Endometrium (tissue), 2 donors: ENCODE data around the gene TMTC2.
A peak's percentile ranks its signal among the peaks of the same experiment; 100 is the strongest.
"Not testable (repeated sequence)": the region's sequence is repeated elsewhere in the genome, so short reads cannot be mapped to it uniquely, and the experiment has no call there.

Experiments used
- FAIRE-seq: peaks from 2 replicates; lab custom pipeline; 2012; peaks lifted over from hg19 to GRCh38; lab: Jason Lieb, UNC
- donor health status: control.
- donor health status: control.

Gene TMTC2

DNA sequence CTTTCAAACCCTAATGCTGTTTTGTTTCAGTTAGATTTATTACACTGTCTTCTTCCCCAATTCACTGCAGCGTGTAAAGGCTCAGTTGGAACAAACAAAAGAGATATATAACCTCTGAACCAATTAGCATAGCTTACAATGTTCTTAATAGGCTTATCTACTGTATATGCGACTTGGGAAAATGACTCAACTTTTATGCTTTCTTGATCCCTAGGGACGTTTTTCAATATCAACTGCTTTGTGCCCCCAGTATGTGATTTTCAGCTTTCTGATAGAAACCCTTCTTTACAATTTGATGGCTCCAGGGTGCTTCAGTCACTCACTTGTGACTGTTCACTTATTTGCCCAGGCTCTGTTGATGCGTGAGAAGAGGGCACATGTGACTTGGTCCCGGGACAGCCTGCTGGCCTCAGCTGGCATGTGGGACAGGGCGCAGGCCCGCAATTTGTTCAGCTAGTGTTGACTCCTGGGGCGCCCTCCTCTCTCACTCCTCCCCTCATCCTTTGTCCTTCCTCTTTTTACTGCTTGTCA is 107.1 kb downstream of the TMTC2 start:
- no peak for FAIRE-seq

DNA sequence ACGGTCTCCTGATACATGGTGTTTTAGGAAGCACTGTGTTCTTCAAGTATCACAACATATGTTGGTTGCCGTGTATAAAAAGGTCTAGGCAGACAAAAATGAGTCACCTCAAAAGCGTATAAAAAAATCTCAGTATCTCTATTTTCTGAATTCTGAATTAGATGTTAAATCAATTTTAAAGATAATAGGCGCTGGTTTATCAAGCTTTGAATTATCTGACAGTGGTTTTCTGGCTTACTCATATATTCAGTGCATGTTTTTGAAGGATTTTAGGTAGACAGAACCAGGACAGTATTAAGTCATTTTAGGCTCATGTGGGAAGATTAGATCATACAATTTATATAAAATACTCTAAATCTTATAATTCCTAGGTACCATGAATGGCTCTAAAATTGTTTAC is 110.8 kb downstream of the TMTC2 start:
- no peak for FAIRE-seq

DNA sequence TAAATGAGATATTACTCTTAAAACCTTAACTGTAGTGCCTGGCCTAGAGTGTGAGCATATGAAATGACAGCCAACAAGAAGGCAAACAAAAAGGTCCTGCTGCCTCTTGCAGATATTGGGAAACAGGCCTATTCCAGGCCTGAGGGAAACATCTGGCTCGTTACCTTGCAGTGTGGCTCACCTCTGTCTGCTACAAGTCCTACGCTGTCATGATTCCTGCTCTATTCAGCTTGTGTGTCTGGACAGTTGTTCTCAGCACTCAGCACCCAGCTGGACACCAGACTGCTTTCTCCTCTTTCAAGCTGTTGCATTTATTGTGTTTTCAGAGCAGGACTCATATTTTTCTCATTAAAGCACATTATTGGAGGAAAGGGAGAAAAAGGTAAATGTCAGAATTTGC is 113.5 kb downstream of the TMTC2 start:
- no peak for FAIRE-seq

DNA sequence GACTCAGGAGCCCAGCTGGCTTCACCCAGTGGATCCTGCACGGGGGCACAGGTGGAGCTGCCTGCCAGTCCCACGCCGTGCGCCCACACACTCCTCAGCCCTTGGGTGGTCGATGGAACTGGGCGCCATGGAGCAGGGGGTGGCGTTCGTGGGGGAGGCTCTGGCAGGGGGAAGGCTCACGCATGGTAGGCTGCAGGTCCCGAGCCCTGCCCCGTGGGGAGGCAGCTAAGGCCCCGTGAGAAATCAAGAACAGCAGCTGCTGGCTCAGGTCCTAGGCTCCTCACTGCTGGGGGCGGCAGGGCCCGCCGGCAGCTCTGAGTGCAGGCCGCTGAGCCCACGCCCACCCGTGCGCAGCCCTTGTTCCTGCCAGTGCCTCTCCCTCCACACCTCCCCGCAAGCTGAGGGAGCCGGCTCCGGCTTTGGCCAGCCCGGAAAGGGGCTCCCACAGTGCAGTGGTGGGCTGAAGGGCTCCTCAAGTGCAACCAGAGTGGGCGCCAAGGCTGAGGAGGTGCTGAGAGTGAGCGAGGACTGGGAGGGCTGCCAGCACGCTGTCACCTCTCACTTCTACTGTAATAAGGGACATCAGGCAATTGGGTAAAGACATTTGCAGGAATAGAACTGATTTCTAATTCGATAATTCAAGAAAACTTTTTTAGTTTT is 115.4 kb downstream of the TMTC2 start:
- no peak for FAIRE-seq

DNA sequence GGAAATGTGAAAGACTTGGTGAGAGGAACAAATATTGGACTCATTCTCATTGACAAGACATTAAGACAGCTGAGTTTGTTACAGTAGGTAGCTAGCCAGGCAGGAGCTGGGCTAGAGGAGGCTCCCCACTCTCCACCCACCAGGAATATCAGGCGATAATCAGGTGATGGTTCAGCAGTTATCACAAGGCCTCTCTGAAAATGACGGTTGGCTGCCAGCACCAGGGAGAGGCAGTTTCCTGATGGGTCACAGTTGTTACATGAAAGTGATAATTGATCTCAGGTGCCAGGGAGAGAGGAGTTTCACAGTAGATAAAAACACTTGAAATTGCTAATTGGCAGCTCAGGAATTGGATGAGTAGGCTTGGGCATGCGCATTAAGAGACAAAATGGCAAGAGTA is 116.5 kb downstream of the TMTC2 start:
- no peak for FAIRE-seq

DNA sequence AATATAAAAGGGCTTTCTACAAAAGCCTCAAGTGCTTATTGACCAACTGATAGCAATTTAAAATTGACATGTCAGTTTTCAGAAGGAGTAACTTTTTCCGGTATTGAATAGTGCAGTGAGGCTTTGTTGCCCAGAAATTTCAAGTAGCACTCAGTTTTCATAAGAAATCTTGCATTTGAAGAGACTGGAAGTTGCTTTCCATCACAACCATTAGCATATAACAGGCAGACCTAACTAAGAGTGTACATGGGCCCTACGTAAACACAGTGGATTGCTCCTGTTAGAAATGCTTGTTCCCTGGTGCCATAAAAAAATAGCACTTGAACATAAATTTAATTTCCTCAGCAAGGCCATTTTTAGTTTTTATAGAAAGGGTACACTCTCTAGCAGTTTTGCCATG is 117.9 kb downstream of the TMTC2 start:
- no peak for FAIRE-seq

DNA sequence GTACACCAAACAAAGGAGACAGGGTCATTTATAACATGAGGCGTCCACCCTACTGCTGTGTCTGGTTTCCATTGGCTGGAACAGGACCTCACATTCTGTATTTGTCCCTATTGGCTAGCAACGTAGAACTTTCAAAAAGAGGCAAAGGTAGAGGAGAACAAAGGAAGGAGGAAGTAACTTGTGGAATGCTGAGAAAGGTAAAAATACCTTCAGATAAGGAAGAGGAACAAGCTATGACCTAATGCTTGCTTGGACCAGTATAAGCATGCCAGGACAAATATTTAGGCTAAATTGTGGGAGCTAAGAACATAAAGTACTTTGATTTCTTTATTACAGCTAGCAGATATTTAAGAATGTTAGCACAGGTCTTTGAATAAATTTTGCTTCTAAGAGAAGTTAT is 118.3 kb downstream of the TMTC2 start:
- FAIRE-seq, result not testable (repeated sequence)

DNA sequence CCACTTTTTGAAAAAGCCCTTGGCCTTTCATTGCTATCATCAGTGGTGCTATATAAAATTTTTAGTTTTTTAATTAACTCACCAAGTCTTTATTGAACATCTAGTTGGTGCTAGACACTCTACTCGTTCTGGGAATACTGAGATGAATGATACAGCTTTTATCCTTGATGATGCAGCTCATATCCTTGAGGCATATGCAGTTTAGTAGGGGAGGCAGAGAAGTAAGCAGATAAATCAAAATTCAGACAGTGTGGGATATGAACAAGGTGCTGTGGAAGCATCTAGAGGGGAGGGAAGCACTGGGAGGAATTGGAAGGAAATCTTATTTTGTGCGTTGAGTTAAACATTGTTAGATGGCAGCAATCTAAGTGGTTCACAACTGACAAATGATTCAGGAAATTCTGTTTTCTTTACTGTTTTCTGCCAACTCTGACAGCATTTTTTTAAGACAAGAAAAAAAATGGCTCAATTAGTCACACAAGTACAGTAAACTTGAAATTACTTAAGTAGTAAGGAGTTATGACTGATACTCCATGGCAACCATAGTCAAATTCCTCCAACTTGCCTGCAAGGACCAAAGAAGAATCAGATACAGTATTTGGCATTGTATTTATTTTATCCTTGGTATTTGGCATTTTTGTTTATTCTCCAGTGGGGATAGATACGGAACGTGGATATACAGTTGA is 119.2 kb downstream of the TMTC2 start:
- FAIRE-seq, result no peak

DNA sequence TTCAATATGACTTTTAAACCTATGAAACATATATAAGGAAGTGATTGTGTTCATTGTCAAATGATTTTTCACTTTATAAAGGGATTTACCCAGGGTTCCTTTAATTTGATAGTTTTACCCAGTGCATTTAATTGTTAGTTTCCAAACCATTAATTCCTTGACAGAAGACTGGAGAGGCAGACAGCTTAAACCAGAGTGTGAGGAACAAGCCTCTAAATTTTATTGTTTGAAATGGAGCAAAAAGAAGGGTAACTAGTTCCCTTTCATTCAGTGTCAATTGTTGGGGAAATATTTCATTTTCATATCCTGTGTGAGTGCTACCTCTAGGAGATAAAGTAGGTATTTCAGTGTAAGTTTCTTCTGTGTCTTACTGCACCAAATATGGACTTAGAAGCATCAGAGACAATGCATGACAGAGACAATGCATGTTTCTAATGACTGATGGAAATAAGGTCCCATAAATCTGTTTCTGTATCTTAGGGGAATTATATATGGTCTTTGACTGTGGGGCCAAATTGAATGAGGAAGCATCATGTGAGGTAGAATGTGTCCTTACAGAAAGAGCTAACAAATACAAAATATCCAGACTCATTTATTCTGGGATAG is 120.5 kb downstream of the TMTC2 start:
- no peak for FAIRE-seq

DNA sequence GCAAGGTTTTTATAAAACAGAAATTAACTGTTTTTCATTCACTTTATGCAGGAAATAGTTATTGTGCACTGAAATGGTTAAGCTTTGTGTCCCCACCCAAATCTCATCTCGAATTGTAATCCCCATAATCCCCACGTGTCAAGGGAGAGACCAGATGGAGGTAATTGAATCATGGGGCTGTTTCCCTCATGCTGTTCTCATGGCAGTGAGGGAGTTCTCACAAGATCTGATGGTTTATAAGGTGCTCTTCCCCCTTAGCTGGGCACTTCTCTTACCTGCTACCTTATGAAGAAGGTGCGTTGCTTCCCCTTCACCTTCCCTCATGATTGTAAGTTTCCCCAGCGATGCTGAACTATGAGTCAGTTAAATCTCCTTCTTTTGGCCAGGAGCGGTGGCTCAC is 123.9 kb downstream of the TMTC2 start:
- FAIRE-seq, result no peak

DNA sequence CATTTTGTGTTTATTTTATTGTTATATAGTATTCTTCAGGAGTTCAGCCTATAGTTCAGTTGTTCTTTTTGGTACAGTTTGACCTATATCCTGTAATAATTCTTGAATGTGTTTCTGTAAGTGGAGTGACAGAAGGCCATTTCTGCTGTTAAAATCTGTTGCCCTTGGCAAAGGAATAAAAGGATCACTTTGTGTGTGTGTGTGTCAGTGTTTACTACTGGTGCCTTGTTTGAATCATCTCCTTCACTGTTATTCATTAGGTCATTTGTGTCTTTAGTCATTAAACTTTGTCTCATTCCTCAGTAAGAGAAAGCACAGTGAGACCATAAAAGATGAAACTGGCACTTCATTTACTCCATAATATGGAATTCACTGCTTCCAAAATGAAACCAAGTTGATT is 130.7 kb downstream of the TMTC2 start:
- no peak for FAIRE-seq

DNA sequence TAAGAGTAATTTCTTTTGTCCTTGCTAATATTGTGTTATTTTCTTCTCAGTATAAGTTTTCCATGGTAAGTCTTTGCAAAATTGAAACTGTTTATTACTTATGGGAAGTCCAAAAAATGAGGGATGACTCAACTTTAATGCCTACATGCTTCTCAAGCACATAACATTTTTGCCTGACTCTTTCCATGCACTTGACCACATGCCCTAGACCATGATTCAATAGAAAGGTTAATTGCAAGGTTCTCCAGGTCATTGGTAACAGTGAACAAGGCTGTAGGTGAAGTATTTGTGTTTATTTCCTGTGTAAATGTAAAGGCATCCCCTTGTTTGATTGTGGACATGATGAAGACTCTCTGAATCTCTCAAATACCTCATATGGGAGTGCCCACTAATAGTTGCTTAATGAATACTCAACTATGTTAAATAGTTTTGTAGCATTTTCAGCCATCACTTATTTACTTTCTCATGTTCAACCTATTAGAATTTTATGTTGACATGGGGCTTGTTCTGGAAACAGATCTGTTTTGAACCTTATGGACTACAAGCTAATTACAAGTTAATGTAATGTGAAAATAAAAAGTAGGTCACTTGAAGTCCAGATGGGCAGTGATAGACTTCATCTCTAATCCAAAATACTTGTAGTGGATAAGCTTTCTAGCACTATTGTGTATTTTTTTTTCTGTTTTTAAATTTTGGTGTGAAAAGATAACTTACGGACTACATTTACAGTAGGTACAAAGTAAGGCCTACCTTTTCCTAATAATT is 131.7 kb downstream of the TMTC2 start:
- no peak for FAIRE-seq

DNA sequence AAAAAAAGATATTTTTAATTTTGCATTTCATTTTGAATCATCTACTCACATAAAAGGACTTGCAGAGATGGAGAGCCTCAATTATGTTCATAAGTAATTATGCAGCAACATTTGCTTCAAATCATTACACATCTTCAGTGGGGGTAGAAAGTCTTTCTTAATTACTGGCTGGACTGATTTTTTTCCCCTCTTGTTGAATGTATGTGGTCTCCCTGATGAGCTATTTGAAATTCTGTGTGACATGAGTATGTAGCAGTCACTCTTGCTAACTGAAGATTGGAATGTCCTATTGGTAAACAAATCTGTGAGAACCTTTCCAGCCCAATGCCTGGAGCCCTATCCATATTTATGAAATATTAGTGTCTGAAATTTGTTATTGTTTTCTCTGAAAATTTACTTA is 139.8 kb downstream of the TMTC2 start:
- no peak for FAIRE-seq

DNA sequence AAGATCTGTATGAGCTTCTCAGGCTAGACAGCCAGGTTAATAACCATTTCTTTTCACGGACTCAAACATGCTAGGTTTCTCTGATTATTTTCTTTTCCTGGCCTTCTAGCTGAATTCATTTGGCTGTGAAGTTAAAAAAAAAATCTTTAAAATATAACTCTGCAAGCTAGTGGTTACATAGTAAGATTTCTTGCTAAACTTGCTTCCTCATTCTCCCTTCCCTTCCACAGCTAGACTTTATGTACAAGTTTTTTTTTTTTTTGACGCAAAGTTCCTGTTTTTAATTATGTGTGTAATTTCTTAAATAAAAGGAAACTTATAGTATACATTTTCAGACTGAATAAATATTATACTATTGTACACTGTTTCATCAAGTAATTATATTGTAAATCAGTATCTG is 145.4 kb downstream of the TMTC2 start:
- FAIRE-seq, result no peak

DNA sequence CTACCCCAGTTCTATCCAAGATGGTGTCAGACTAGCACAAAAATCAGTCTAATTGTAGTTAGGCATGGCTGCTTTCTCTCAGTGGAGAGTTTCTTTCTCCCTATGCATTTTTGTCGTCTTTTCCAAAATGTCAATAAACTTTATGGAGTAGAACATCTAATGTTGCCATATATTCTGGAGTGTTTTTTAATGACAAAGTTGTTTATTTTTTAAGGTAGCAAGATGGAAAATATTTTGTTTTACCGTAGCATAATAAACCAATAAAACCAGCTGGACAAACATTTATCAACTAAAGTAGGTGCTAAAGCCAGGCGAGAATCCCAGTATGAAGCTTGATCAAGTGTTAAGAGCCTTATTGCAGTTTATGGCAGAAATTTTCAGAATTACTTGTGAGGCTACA is 146.3 kb downstream of the TMTC2 start:
- no peak for FAIRE-seq

DNA sequence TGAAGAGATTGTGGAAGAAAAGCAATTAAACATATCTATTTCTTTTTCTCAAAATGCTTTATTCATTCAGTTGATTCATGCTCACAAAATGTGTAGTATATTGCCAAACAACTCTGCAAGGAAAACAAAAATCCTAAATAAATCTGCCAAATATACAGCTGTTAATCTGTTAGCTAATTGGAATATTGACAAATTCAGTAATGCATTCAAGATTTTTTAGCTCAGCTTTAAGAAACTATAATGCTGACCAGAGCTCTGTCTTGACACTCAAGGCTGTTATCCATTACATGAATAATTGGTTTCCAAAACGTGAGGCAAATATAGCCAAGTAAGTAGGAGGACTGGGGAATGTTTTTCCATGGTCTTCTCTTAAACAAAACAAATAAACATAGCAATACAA is 146.8 kb downstream of the TMTC2 start:
- FAIRE-seq, result peak; percentile 73

DNA sequence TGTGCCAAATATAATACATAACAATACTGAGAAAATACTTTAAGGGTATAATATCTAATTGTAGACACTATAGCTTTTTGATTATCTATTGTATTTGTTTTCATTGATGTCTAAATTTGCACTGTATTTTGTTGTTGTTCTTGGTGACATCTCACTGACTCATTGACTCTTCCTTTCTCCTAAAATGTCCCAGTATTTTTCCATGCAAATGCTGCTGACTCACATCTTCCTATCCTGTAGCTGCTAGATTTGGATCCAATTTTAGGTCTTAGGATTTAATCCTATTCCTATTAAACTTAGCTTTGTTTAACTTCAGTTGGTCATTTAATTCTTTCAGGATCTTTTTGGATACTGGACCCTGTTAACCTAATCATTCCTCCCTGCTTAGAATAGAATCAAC is 148.5 kb downstream of the TMTC2 start:
- no peak for FAIRE-seq

DNA sequence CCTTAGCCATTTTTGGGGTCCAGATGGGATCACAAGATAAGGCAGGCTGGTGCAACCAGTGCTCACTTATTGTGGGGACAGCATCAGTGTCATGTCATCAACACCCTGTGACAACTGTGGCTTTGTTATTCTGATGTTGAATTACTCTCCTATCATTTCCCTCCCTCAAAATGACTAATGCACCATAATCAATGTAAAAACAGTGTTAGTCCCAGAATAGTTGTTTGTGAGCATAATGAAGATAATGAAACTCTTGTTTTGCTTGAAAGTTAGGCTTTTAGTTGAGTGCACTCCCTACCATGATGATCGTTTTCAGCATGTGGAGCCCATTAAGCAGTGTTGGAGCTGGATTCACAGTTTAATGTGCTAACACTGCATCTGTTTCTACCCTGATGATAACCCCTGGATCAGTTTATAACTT is 151.4 kb downstream of the TMTC2 start:
- no peak for FAIRE-seq

DNA sequence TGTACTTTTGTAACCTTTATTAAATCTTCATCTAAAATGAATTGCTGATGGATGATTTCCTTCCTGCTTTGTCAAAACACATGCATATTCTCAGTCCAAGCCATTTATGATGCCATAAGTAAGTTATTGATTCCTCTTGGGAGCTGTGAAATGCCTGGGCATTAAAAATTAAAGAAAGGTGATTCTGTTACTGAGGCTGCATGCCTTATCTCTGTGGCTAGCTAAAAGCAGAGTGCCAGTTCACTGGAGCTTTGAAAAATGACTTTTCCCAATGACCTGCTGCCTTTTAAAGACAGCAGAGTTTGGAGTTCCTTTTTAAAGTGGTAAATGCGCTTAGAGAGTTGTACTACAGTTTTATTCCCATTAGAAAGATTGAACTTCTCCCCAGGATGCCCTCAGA is 152.1 kb downstream of the TMTC2 start:
- FAIRE-seq, result no peak

DNA sequence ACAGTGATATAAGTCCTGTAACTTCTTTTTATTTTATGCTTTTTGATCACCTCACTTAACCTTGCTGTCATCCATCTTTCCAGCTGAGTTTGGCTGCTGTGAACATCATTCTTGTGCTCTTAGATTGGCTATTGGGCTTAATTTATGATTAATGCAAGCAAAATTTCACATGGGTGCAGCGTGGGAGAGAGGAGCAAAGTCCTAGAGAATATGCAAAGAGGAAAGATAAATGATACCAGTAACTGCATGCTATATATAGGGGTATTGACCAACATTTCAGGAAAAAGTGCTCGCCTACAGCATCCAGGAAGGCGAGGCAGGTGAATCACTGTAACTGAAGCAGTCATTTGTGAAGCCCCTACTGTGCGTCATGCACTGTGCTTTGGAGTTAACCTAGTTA is 153.1 kb downstream of the TMTC2 start:
- no peak for FAIRE-seq

DNA sequence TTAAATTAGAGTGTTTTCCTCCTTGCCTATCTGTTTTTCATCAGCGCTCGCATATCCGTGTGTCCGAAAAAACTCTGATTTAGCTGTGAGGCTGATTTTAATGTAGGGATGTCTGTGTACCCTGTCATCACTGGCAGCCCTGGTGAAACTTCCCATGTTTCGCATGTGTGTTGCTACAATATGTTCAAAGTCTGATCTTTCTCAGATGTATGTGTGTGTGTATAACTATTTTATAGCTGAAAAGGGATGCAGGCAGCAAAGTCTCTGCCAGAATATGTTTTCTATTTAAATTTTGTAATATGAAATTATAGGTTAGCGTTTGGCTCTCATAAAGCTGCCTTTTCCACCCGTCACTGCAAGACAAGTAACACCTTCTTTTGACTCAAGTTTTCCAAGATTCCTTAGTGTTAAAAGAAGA is 154.8 kb downstream of the TMTC2 start:
- FAIRE-seq, result no peak

DNA sequence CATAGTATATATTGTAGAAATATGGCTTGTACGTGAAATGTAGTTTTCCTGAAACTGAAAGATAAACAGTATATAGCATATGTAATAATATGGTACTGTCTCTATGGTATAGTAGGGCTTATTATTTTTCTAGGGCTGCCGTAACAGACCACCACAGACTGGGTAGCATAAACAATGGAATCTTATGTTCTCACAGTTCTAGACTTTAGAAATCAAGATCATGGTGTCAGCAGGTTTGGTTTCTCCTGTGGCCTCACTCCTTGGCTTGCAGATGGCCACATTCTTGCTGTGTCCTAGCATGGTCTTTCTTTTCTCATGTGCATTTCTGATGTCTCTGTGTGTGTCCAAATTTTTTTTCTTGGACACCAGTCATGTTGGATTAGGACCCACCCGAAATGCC is 155.8 kb downstream of the TMTC2 start:
- no peak for FAIRE-seq

DNA sequence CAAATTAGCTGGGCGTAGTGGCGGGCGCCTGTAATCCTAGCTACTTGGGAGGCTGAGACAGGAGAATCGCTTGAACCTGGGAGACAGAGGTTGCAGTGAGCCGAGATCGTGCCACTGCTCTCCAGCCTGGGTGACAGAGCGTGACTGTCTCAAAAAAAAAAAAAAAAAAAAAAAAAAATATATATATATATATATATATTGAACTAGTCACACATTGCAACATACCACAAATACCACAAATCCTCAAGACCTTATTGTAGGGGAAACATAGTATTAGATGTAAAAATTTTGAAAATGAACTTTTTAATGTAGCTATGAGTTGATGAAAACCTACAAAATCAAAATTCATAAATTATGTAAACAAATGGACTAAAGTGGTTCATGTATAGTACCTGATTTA is 158.4 kb downstream of the TMTC2 start:
- not testable (repeated sequence) for FAIRE-seq
